Measurements from ENCODE around the gene UBE2U. TPM values are rescaled to one million over a fixed set of nuclear protein-coding genes. Genes with fewer than 3 reads are reported as not detected.
A peak's percentile ranks its signal among the peaks of the same experiment; 100 is the strongest.

The UBE2U gene
- total RNA-seq, 1 donor from 2014 or later: not detected

GRCh38 chr1:64263856-64264255, 60.4 kb downstream of the UBE2U start:
- Mint-ChIP-seq H3K36me3 (no peaks in the 10 kb centered on the region), H3K4me3 (no peak overlapping the region), H3K27ac (no peak overlapping the region), H3K27me3 (ENCODE audit: low read depth) (peaks cover 4% of the 10 kb centered on the region), H3K9me3 (no peaks in the 10 kb centered on the region), H3K4me1 (peaks cover 14% of the 10 kb centered on the region)
- no peak for DNase-seq (ENCODE audit: low spot score in 2 of 2, unreplicated experiment in 2 of 2)
- TF ChIP-seq CTCF (IDR thresholded peaks at IDR 0.05; ENCODE audit: unreplicated experiment): no peak

GRCh38 chr1:64265141-64265540, 61.7 kb downstream of the UBE2U start:
- Mint-ChIP-seq H3K4me3 (no peak overlapping the region), H3K27me3 (ENCODE audit: low read depth) (peaks cover 4% of the 10 kb centered on the region), H3K9me3 (no peaks in the 10 kb centered on the region), H3K4me1 (peaks cover 17% of the 10 kb centered on the region), H3K36me3 (no peaks in the 10 kb centered on the region), H3K27ac (peak overlapping the region; percentile 10)
- DNase-seq (ENCODE audit: low spot score in 2 of 2, unreplicated experiment in 2 of 2): no peak
- TF ChIP-seq CTCF (IDR thresholded peaks at IDR 0.05; ENCODE audit: unreplicated experiment): no peak

- no peak for DNase-seq (ENCODE audit: low spot score in 2 of 2, unreplicated experiment in 2 of 2)
- H3K27ac Mint-ChIP-seq: no peak overlapping the region
- H3K4me1 Mint-ChIP-seq: peaks cover 17% of the 10 kb centered on the region
- no peaks in the 10 kb centered on the region for H3K9me3 Mint-ChIP-seq
- H3K36me3 Mint-ChIP-seq: no peaks in the 10 kb centered on the region
- no peak for TF ChIP-seq CTCF (IDR thresholded peaks at IDR 0.05; ENCODE audit: unreplicated experiment)
- peaks cover 4% of the 10 kb centered on the region for H3K27me3 Mint-ChIP-seq (ENCODE audit: low read depth)
- H3K4me3 Mint-ChIP-seq: no peak overlapping the region
These were observed 63.6 kb downstream of the UBE2U start for GRCh38 chr1:64266991-64267390.

- Mint-ChIP-seq H3K4me1 (peaks cover 9% of the 10 kb centered on the region), H3K9me3 (peaks cover 9% of the 10 kb centered on the region), H3K4me3 (no peak overlapping the region), H3K27ac (peak overlapping the region; percentile 17), H3K27me3 (ENCODE audit: low read depth) (peaks cover 4% of the 10 kb centered on the region), H3K36me3 (peaks cover 6% of the 10 kb centered on the region)
- DNase-seq (ENCODE audit: low spot score in 2 of 2, unreplicated experiment in 2 of 2): peak; percentile 63 to 78
- peak; percentile 83 for TF ChIP-seq CTCF (IDR thresholded peaks at IDR 0.05; ENCODE audit: unreplicated experiment)
These were observed 65.5 kb downstream of the UBE2U start for GRCh38 chr1:64268653-64269557.

- Mint-ChIP-seq H3K27ac (no peak overlapping the region), H3K4me3 (no peak overlapping the region), H3K36me3 (peaks cover 7% of the 10 kb centered on the region), H3K27me3 (ENCODE audit: low read depth) (peaks cover 4% of the 10 kb centered on the region), H3K4me1 (peaks cover 8% of the 10 kb centered on the region), H3K9me3 (peaks cover 11% of the 10 kb centered on the region)
- no peak for DNase-seq (ENCODE audit: low spot score in 2 of 2, unreplicated experiment in 2 of 2)
- TF ChIP-seq CTCF (IDR thresholded peaks at IDR 0.05; ENCODE audit: unreplicated experiment): no peak
These were observed 66.1 kb downstream of the UBE2U start for GRCh38 chr1:64269558-64269884.
